T-helper 9 cell (primary cell): ENCODE data around the gene GMPPA.

Source experiments
- DNase-seq: peaks from one replicate; pipeline ENCODE4 v3.0.0-alpha.2; 2020
- total RNA-seq, 2 donors: gene quantifications; one replicate each; lab custom pipeline; 2026; lab: John Stamatoyannopoulos, UW

Gene GMPPA
- total RNA-seq, result 20.0 to 32.0 reads per million in 2 donors

- peak; percentile 88 for DNase-seq
Observed at GRCh38 chr2:219498280-219499057, at the start of gene GMPPA. GMPPA (plus strand) TSS chr2:219498891; CDS start chr2:219499976, 1,085 bp downstream.

- no peak for DNase-seq
Observed at GRCh38 chr2:219449609-219450008, 49.1 kb upstream of the GMPPA start.

- no peak for DNase-seq
Observed at GRCh38 chr2:219451661-219452360, 46.9 kb upstream of the GMPPA start.

GRCh38 chr2:219452361-219453317 lies 46.1 kb upstream of the GMPPA start:
- DNase-seq, result no peak

GRCh38 chr2:219453671-219454590 lies 44.8 kb upstream of the GMPPA start:
- no peak for DNase-seq

- DNase-seq, result no peak
Observed at GRCh38 chr2:219455581-219455980, 43.1 kb upstream of the GMPPA start.

- no peak for DNase-seq
Observed at GRCh38 chr2:219457784-219458369, 40.8 kb upstream of the GMPPA start.

- no peak for DNase-seq
Observed at GRCh38 chr2:219458996-219459395, 39.7 kb upstream of the GMPPA start.

GRCh38 chr2:219459460-219460311 lies 39.0 kb upstream of the GMPPA start:
- DNase-seq, result peak; percentile 35

GRCh38 chr2:219460424-219460926 lies 38.2 kb upstream of the GMPPA start:
- DNase-seq, result no peak

- DNase-seq, result no peak
Observed at GRCh38 chr2:219461047-219461514, 37.6 kb upstream of the GMPPA start.

GRCh38 chr2:219461669-219462068 lies 37.0 kb upstream of the GMPPA start:
- no peak for DNase-seq

- no peak for DNase-seq
Observed at GRCh38 chr2:219462349-219462748, 36.3 kb upstream of the GMPPA start.

- no peak for DNase-seq
Observed at GRCh38 chr2:219464286-219465032, 34.2 kb upstream of the GMPPA start.

GRCh38 chr2:219465659-219466561 lies 32.8 kb upstream of the GMPPA start:
- DNase-seq, result no peak

GRCh38 chr2:219466816-219467735 lies 31.6 kb upstream of the GMPPA start:
- DNase-seq, result no peak

GRCh38 chr2:219467736-219468075 lies 31.0 kb upstream of the GMPPA start:
- DNase-seq, result no peak
